C1 segment of cervical spinal cord (tissue), 14 donors: ENCODE measurements around the gene CCDC51.
"Not testable (repeated sequence)": the region's sequence is repeated elsewhere in the genome, so short reads cannot be mapped to it uniquely, and the experiment has no call there.

Experiments used
- DNase-seq, 14 donors: peaks; one replicate each; lab custom pipeline; 2025; lab: John Stamatoyannopoulos, UW

CCDC51 gene

GRCh38 chr3:48466386-48467109, 26.6 kb upstream of the CCDC51 start:
- DNase-seq = peak in 3 of 14 donors; percentile 52 to 63 (median 55)

DNA sequence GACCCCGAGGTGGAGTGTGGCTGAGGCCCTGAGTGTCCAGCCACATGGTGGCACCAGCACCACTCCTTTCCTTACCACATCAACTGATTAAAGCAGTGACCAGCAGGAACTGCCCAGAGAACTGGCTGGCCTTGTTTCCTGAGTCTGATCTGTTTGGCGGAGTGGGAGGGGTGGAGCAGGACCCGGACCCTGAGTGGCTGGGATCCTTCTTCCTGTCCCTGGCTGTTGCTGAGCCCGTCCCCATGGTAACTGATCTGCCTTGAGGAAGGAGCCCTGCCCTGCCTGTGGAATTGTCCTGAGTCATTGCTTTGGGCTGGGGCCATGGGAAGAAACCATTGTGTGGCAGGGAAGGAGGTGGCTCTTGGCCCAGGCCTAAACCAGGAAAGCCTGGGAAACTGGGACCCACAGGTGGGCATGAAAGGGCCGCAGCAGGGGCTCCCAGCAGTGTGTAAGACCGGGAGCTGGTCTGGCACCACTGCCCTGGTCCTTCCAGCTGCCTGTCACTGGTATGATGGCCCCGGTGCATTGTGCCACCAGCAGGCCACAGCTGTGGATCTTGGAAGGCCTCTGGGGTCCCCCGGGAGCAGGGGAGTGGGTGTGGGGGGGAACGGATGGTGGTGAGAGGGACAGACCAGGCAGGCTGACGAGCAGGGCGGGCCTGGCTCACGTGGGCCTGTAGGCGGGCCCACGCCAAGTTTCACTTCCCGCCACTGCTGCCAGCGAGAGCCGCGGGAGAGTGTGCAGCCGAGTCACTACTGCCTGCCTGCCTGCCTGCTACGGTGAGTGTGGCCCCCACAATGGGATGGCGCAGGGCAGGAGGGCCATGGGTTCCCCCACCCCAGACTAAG, 25.8 kb upstream of the CCDC51 start:
- DNase-seq = peak; percentile 77 to 99 (median 97)

DNA sequence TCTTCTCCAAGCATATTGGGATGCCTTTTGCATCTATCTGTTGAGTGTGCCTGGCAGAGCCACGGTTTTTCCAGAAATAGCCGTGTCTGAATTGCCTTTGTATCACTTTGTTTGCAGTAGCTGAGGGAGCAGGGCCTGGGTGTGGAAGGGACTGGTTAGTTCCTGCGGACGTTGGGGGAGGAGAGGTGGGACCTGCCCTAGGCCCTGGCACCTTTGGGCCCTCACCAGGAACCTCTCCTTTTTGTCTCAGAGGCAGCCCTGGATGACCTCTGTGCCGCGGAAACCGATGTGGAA, 25.3 kb upstream of the CCDC51 start:
- no peak for DNase-seq

- DNase-seq = no peak
Observed at GRCh38 chr3:48464713-48465221, 24.8 kb upstream of the CCDC51 start.

DNA sequence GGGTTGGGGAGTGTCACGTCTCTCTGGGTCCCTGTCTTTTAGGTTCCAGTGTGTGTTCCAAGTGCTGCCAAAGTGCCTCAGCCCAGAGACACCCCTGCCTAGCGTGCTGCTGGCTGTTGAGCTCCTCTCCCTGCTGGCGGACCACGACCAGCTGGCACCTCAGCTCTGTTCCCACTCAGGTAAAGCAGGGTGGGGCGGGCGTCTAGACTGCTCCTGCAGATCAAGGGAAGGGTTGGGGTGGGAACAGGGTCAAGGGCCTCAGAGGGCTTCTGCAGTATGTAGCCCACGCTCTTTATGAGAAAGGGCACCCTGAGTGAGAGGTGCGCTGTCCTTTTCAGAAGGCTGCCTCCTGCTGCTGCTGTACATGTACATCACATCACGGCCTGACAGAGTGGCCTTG, 23.8 kb upstream of the CCDC51 start:
- DNase-seq = no peak

GRCh38 chr3:48461767-48462166, 21.8 kb upstream of the CCDC51 start:
- DNase-seq = not testable (repeated sequence)

DNA sequence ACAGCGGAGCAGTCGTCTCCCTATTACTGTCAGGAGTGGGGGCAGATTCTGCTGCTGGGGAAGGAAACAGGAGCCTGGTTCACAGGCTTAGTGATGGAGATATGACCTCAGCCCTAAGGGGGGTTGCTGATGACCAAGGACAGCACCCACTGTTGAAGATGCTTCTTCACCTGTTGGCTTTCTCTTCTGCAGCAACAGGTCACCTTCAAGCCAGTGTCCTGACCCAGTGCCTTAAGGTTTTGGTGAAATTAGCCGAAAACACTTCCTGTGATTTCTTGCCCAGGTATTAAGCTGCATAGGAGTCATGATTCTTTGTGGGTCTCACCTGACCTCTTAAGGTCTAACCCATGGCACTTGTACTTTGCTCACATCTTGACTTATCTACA, 20.6 kb upstream of the CCDC51 start:
- DNase-seq = no peak

DNA sequence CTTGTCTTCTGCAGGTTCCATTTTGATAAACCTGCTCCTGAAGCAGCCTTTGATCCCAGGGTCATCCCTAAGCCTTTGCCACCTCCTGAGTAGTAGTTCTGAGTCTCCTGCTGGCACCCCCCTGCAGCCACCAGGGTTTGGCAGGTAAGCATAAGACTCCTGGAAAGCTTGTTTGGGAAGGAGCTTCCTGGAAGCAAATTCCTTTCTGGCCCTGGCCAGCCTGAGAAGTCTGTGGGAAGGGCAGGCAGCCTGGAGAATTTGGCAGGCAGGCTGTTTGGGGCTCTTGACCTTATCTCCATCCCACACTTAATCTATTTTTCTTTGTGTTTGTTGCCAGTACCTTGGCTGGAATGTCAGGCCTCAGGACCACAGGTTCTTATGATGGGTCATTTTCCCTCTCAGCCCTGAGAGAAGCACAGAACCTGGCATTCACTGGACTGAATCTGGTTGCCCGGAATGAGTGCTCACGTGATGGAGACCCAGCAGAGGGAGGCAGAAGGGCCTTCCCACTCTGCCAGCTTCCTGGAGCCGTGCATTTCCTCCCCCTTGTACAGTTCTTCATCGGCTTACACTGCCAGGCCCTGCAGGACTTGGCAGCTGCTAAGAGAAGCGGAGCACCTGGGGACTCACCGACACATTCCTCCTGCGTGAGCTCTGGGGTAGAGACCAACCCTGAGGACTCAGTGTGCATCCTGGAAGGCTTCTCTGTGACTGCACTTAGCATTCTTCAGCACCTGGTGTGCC, 20.0 kb upstream of the CCDC51 start:
- DNase-seq = peak in 2 of 14 donors; percentile 13 to 88

DNA sequence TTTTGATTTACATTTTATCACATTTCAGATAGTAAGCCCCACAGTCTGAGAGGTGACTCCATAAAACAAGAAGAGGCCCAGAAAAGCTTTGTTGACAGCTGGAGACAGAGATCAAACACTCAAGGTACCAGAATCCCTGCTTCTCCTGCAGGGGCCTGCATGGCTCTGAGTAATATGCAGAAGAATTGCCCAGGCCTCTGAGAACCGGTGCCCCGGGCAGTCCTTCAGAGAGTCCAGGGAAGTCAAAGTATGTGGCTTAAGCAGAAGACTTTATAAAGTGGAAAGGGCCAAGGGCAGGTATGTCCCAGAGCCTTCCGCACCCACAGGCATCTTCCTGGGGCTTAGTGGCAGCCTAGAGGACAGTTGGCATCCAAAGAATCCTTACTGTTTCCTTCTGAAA, 19.4 kb upstream of the CCDC51 start:
- no peak for DNase-seq

- no peak for DNase-seq
Observed at GRCh38 chr3:48456456-48456855, 16.5 kb upstream of the CCDC51 start.

GRCh38 chr3:48451270-48451669, 11.4 kb upstream of the CCDC51 start:
- no peak for DNase-seq

- peak in 13 of 14 donors; percentile 65 to 91 (median 82) for DNase-seq
Observed at GRCh38 chr3:48446425-48447193, 6.7 kb upstream of the CCDC51 start, which contains the start of gene ATRIP. Gene ATRIP (plus strand): TSS chr3:48446737. CDS start chr3:48446846, 109 bp downstream.

DNA sequence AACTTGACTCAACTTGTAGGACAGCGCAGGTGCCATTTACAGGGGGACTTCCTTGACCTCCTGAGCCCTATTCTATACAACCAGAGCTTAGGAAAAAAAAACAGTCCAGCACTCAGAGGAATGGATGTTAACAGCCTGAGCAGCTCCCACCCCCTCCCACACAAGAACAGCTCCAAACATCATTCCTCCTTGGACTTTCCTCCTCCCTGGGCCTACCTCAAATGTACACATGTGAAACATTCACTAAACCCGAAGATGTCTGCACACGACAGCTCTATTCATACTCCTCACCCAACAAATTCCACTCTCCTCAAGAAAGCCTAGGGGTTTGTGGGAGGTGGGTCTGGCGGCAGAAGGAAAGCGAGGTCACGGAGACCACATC, 6.1 kb upstream of the CCDC51 start:
- no peak for DNase-seq

GRCh38 chr3:48445277-48445882, 5.5 kb upstream of the CCDC51 start:
- no peak for DNase-seq

- no peak for DNase-seq
Observed at GRCh38 chr3:48441940-48442339, 2.0 kb upstream of the CCDC51 start.

GRCh38 chr3:48440590-48440958, 655 bp upstream of the CCDC51 start:
- no peak for DNase-seq

GRCh38 chr3:48437812-48438211, 2.1 kb downstream of the CCDC51 start:
- no peak for DNase-seq

DNA sequence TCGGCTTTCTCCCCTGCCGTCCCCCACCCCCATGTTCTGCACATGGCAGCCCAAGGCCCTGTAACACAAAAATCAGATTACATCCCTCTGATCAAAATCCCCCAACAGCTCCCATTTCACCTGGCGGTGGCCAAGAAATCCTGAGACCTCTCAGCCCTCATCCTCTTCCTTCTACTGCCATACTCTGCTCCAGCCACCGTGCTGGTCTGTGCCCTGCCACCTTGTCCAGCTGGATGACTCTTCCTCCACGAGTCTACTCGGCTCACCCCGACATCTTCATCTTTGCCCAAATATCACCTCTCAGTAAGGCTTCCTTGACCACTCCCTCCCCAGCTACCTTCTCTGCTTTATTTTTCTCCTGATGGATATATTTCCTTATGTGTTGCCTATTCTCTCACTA, 3.1 kb downstream of the CCDC51 start:
- DNase-seq = no peak

GRCh38 chr3:48436477-48436787, 3.5 kb downstream of the CCDC51 start:
- no peak for DNase-seq

DNA sequence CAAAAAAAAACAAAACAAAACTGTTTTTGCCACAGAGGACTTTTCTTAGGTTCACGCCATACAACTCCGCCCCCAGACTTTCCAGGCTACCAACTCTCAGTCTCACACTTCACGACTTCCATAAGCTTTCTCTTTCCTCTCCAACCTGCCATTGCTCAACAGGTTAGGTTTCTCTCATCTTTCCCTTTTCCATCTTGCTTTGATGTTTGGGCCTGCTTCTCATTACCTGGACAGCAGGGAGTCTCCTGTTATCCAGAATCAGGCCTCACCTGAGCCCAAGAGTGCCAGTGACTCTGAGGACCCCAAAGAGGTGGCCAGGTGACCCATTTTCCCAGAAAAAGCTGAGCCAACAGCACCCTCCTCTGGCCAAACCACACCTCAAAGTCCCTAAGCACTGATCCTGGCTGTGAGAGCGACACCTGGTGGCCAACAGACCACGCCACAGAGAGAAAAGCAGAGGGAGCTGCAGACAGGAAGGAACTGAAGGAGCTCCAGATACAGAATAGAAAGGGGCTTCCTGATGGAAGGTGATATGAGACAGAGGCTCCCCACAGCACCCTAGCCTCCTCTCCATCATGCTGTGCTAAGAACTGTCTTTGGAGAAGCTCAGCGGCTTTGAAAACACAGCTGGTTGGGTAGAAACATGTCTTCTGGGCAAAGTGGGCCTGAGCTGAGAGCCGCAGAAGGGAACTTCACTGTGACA, 4.0 kb downstream of the CCDC51 start:
- DNase-seq = peak in 12 of 14 donors; percentile 37 to 91 (median 77)

GRCh38 chr3:48435223-48435595, 4.7 kb downstream of the CCDC51 start:
- DNase-seq = no peak
